ENCODE results near the gene ST3GAL2. TPM values are rescaled to one million over a fixed set of nuclear protein-coding genes. Genes with fewer than 3 reads are reported as not detected.

The ST3GAL2 gene
- total and polyA plus RNA-seq, 9 of the 15 experiments (the other 6 are each of a cell fraction or from before 2014, with no cell fraction given): 1.5 to 108 (median 34.3) TPM

- TF ChIP-seq SIN3B (IDR thresholded peaks at IDR 0.05; ENCODE audit: low read depth): no peak
- no peak for TF ChIP-seq TEAD4 (IDR thresholded peaks at IDR 0.05; ENCODE audit: low read length)
- no peak for TF ChIP-seq TEAD4 (CRISPR knock-in tag; IDR thresholded peaks at IDR 0.05; ENCODE audit: borderline replicate concordance)
- TF ChIP-seq TAL1 (IDR thresholded peaks at IDR 0.05): no peak
- TF ChIP-seq DMBX1 (CRISPR knock-in tag; IDR thresholded peaks at IDR 0.05; ENCODE audit: borderline replicate concordance): no peak
- no peak for TF ChIP-seq ZNF740 (CRISPR knock-in tag; IDR thresholded peaks at IDR 0.05)
- no peak for TF ChIP-seq ZNF740 (tag; IDR thresholded peaks at IDR 0.05)
- TF ChIP-seq VEZF1 (CRISPR knock-in tag; IDR thresholded peaks at IDR 0.05): no peak
- peak; percentile 69; the same call in 1 of the 2 replicates for TF ChIP-seq XRCC5 (IDR thresholded peaks at IDR 0.05; ENCODE audit: low read depth, low read length)
- no peak for TF ChIP-seq C11orf30 (IDR thresholded peaks at IDR 0.05; ENCODE audit: low read depth)
- TF ChIP-seq SETDB1 (IDR thresholded peaks at IDR 0.05; ENCODE audit: low read length): no peak
- TF ChIP-seq ZNF592 (IDR thresholded peaks at IDR 0.05): peak; percentile 66
- TF ChIP-seq MCM3 (IDR thresholded peaks at IDR 0.05): no peak
- TF ChIP-seq ZBTB49 (CRISPR knock-in tag; IDR thresholded peaks at IDR 0.05; ENCODE audit: borderline replicate concordance): no peak
- no peak for TF ChIP-seq ZNF347 (CRISPR knock-in tag; IDR thresholded peaks at IDR 0.05; ENCODE audit: low read depth)
- TF ChIP-seq ATF1 (CRISPR knock-in tag; IDR thresholded peaks at IDR 0.05): no peak
- 0 out of 2 replicates have a peak, but pooled peaks have one; percentile 27 for TF ChIP-seq ATF1 (tag; IDR thresholded peaks at IDR 0.05)
- TF ChIP-seq EP400 (IDR thresholded peaks at IDR 0.05): no peak
- 0 out of 2 replicates have a peak, but pooled peaks have one; percentile 11 for TF ChIP-seq HCFC1 (IDR thresholded peaks at IDR 0.05; ENCODE audit: low read depth, low read length)
- no peak for TF ChIP-seq HDGF (IDR thresholded peaks at IDR 0.05)
- TF ChIP-seq CGGBP1 (CRISPR knock-in tag; IDR thresholded peaks at IDR 0.05): no peak
- TF ChIP-seq EWSR1 (IDR thresholded peaks at IDR 0.05; ENCODE audit: borderline replicate concordance, low read depth, partially characterized antibody): no peak
Observed at GRCh38 chr16:70395345-70395901, 43.5 kb downstream of the ST3GAL2 start (continued).

All from K562 (cell line).